ENCODE data around the gene SELPLG.
"Not testable (repeated sequence)": the region's sequence is repeated elsewhere in the genome, so short reads cannot be mapped to it uniquely, and the experiment has no call there.

The SELPLG gene

GRCh38 chr12:108586306-108586705 is 47.4 kb downstream of the SELPLG start:
- no peak for DNase-seq

GRCh38 chr12:108585864-108586263 is 47.8 kb downstream of the SELPLG start:
- DNase-seq = no peak

- no peak for DNase-seq
Measured at GRCh38 chr12:108584456-108585065, 49.1 kb downstream of the SELPLG start.

DNA sequence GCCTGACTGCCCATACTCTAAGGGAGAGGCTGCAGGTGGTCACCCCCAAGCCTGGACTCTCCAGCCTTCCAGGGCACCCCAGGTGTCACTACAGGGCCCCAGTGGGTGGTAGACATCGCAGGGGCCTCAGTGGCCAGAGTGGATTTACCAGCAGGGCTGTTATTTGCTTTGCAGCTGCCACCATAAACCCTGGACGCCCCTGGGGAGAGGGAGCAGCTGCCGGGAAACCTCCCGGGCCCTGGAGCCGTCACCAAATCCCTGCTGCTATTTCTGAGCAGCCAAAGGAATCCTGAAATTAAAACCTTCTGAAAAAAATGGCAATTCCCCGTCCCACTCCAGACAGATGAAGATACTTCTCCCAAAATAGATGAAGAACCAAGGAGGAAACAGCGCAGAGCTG is 49.7 kb downstream of the SELPLG start:
- no peak for DNase-seq

GRCh38 chr12:108582978-108583770 is 50.5 kb downstream of the SELPLG start:
- DNase-seq = no peak

- no peak for DNase-seq
Measured at GRCh38 chr12:108582509-108582908, 51.2 kb downstream of the SELPLG start.

- DNase-seq = no peak
Measured at GRCh38 chr12:108581311-108582227, 52.1 kb downstream of the SELPLG start.

DNA sequence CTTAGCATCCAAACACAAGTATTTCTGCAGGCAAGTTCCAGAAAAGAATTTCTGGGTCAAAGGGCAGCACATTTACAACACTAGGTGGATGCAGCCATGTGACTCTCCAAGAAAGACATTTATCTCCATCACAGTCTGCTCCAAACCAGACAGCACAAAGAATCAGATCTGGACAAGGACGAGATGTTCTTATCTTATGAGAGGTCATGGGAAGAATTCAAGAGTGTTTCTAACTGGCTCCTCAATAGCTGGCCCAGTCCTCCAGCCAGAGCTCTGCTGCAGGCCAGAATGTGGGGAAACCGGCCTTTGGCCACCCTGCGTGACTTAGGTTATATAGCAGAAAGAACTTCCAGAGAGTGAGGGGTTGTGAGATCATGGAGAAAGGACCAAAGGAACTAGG is 53.2 kb downstream of the SELPLG start:
- no peak for DNase-seq

- no peak for DNase-seq
Measured at GRCh38 chr12:108578813-108579212, 54.9 kb downstream of the SELPLG start.

- DNase-seq = no peak
Measured at GRCh38 chr12:108578264-108578663, 55.4 kb downstream of the SELPLG start.

GRCh38 chr12:108577458-108577857 is 56.2 kb downstream of the SELPLG start:
- no peak for DNase-seq

DNA sequence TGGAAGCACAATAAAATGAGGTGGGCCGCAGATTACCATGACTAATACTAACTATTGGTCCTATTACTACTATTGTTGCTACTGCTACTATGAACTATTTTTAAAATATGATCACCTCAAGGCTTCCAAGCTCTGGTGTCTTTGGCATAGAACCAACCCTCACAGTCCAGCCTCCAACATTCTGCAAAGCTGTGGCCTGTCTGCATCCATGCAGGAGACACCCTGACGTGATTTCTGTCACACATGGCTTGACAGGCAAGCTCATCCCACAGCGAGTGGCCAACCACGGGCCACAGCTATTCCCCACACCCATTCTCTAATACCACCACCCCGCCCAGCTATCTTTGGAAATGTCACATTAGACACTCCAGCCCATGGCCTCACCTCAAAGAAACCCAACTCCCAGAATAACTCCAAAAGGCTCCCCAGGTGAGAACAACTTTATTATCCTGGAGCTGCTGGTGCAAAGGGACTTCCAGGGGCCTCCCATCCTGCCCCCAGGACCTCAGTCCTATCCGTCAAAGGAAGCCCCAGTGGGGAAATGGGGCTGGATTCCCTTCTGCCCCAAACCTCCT is 56.9 kb downstream of the SELPLG start:
- DNase-seq = no peak

- DNase-seq = no peak
Measured at GRCh38 chr12:108575199-108575912, 58.3 kb downstream of the SELPLG start.

GRCh38 chr12:108574276-108574675 is 59.4 kb downstream of the SELPLG start:
- DNase-seq = not testable (repeated sequence)

DNA sequence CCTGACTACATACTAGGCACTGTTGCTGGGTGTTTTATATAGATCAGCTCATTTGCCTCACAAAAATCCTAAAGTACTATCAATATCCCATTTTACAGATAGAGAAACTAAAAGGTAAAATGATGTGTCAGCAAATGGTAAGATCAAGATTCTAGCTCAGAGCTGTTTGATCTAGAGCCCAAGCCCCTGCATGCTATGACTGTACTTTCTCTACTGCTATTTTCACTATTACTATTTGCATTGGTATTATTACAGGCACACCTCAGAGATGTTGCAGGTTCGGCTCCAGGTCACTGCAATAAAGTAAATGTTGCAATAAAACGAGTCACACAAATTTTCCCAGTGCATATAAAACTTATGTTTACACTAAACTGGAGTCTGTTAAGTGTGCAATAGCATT is 60.4 kb downstream of the SELPLG start:
- no peak for DNase-seq

DNA sequence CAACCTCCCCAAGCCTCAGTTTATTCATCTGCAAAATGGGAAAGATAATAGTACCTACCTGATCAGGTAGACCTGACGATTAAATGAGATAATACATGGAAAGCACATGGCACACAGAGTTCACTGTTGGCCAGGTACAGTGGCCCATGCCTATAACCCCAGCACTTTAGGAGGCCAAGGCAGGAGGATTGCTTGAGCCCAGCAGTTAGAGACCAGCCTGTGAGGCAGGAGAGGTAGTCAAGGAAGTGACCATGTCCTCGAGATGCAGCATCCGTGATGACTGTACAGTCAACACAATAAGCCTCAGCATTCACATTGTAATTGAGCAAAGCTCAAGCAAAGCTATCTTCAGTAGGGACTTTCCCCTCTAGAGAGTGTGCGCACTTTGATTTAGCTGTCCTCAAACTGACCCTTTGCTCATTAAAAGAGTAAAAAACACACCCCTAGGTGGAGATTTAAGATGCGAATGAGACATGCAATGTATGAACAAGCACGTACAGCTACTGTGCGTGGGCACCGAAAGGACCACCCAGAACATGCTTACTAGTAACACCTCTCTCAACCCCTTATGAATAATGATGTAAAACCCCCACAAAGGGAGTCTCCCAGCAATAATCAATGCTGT is 61.4 kb downstream of the SELPLG start:
- DNase-seq = no peak
